IPS-15b (cell line): ENCODE data around the gene NTF3.

Source experiments
- H3K27me3 ChIP-seq: one replicate; pipeline ENCODE4 v1.6.1; 2013; ENCODE audit warnings: low read length; ENCODE audit not compliant: control insufficient read depth, insufficient read depth
- H3K36me3 ChIP-seq: one replicate; pipeline ENCODE4 v1.6.1; 2013; ENCODE audit warnings: low read length; ENCODE audit not compliant: control insufficient read depth, insufficient read depth
- H3K4me1 ChIP-seq: one replicate; pipeline ENCODE4 v1.6.1; 2013; ENCODE audit warnings: mild to moderate bottlenecking, low read length; ENCODE audit not compliant: control insufficient read depth, insufficient read depth
- H3K4me3 ChIP-seq: one replicate; pipeline ENCODE4 v1.5.1; 2013; ENCODE audit warnings: low read depth, low read length
- H3K9ac ChIP-seq: one replicate; pipeline ENCODE4 v1.6.1; 2013; ENCODE audit warnings: low read depth, mild to moderate bottlenecking, low read length
- H3K9me3 ChIP-seq: one replicate; pipeline ENCODE4 v1.6.1; 2013; ENCODE audit warnings: mild to moderate bottlenecking, low read length; ENCODE audit not compliant: control insufficient read depth, insufficient read depth

The NTF3 gene

GRCh38 chr12:5434647-5435560, 3.0 kb downstream of the NTF3 start:
- Histone ChIP-seq H3K36me3 (no peaks in the 10 kb centered on the region), H3K4me1 (peaks cover 9% of the 10 kb centered on the region), H3K27me3 (peaks cover 89% of the 10 kb centered on the region), H3K9me3 (no peaks in the 10 kb centered on the region), H3K9ac (no peak overlapping the region), H3K4me3 (no peak overlapping the region)

- no peaks in the 10 kb centered on the region for H3K9me3 ChIP-seq
- H3K4me1 ChIP-seq: peaks cover 12% of the 10 kb centered on the region
- no peak overlapping the region for H3K9ac ChIP-seq
- no peaks in the 10 kb centered on the region for H3K36me3 ChIP-seq
- no peak overlapping the region for H3K4me3 ChIP-seq
- H3K27me3 ChIP-seq: peaks cover 90% of the 10 kb centered on the region
Observed at GRCh38 chr12:5437182-5437583, 5.3 kb downstream of the NTF3 start.

GRCh38 chr12:5437589-5437988, 5.7 kb downstream of the NTF3 start:
- Histone ChIP-seq H3K27me3 (peaks cover 88% of the 10 kb centered on the region), H3K9ac (no peak overlapping the region), H3K36me3 (no peaks in the 10 kb centered on the region), H3K4me1 (peaks cover 12% of the 10 kb centered on the region), H3K9me3 (no peaks in the 10 kb centered on the region), H3K4me3 (no peak overlapping the region)

GRCh38 chr12:5438671-5439200, 6.8 kb downstream of the NTF3 start:
- H3K4me1 ChIP-seq: peaks cover 12% of the 10 kb centered on the region
- H3K9me3 ChIP-seq: no peaks in the 10 kb centered on the region
- peaks cover 76% of the 10 kb centered on the region for H3K27me3 ChIP-seq
- no peaks in the 10 kb centered on the region for H3K36me3 ChIP-seq
- H3K4me3 ChIP-seq: no peak overlapping the region
- no peak overlapping the region for H3K9ac ChIP-seq

GRCh38 chr12:5439371-5439771, 7.5 kb downstream of the NTF3 start:
- peaks cover 8% of the 10 kb centered on the region for H3K4me1 ChIP-seq
- H3K9me3 ChIP-seq: no peaks in the 10 kb centered on the region
- no peak overlapping the region for H3K9ac ChIP-seq
- H3K4me3 ChIP-seq: no peak overlapping the region
- no peaks in the 10 kb centered on the region for H3K36me3 ChIP-seq
- H3K27me3 ChIP-seq: peaks cover 70% of the 10 kb centered on the region

GRCh38 chr12:5439788-5440300, 7.9 kb downstream of the NTF3 start:
- no peaks in the 10 kb centered on the region for H3K36me3 ChIP-seq
- H3K4me3 ChIP-seq: no peak overlapping the region
- H3K9me3 ChIP-seq: no peaks in the 10 kb centered on the region
- no peak overlapping the region for H3K9ac ChIP-seq
- H3K27me3 ChIP-seq: peaks cover 65% of the 10 kb centered on the region
- peaks cover 7% of the 10 kb centered on the region for H3K4me1 ChIP-seq

GRCh38 chr12:5440978-5441377, 9.1 kb downstream of the NTF3 start:
- H3K9ac ChIP-seq: no peak overlapping the region
- peaks cover 5% of the 10 kb centered on the region for H3K4me1 ChIP-seq
- no peaks in the 10 kb centered on the region for H3K9me3 ChIP-seq
- no peaks in the 10 kb centered on the region for H3K36me3 ChIP-seq
- no peak overlapping the region for H3K4me3 ChIP-seq
- H3K27me3 ChIP-seq: peaks cover 54% of the 10 kb centered on the region

GRCh38 chr12:5441497-5442236, 9.8 kb downstream of the NTF3 start:
- peaks cover 47% of the 10 kb centered on the region for H3K27me3 ChIP-seq
- H3K4me3 ChIP-seq: no peak overlapping the region
- H3K9me3 ChIP-seq: no peaks in the 10 kb centered on the region
- H3K36me3 ChIP-seq: no peaks in the 10 kb centered on the region
- H3K9ac ChIP-seq: no peak overlapping the region
- H3K4me1 ChIP-seq: peaks cover 5% of the 10 kb centered on the region

- Histone ChIP-seq H3K4me3 (no peak overlapping the region), H3K9ac (no peak overlapping the region), H3K36me3 (no peaks in the 10 kb centered on the region), H3K9me3 (no peaks in the 10 kb centered on the region), H3K4me1 (peaks cover 5% of the 10 kb centered on the region), H3K27me3 (peaks cover 39% of the 10 kb centered on the region)
Observed at GRCh38 chr12:5442251-5443006, 10.5 kb downstream of the NTF3 start.

- H3K9me3 ChIP-seq: no peaks in the 10 kb centered on the region
- H3K9ac ChIP-seq: no peak overlapping the region
- no peak overlapping the region for H3K4me3 ChIP-seq
- H3K27me3 ChIP-seq: peaks cover 24% of the 10 kb centered on the region
- H3K36me3 ChIP-seq: no peaks in the 10 kb centered on the region
- peaks cover 5% of the 10 kb centered on the region for H3K4me1 ChIP-seq
Observed at GRCh38 chr12:5444520-5444919, 12.6 kb downstream of the NTF3 start.

- H3K4me1 ChIP-seq: no peaks in the 10 kb centered on the region
- no peaks in the 10 kb centered on the region for H3K36me3 ChIP-seq
- no peak overlapping the region for H3K9ac ChIP-seq
- no peaks in the 10 kb centered on the region for H3K9me3 ChIP-seq
- H3K4me3 ChIP-seq: no peak overlapping the region
- H3K27me3 ChIP-seq: peaks cover 3% of the 10 kb centered on the region
Observed at GRCh38 chr12:5447320-5447719, 15.4 kb downstream of the NTF3 start.
